KG1 (cell line): ENCODE measurements around the gene ADAMTS13.
"Not testable (repeated sequence)": the region's sequence is repeated elsewhere in the genome, so short reads cannot be mapped to it uniquely, and the experiment has no call there.

Experiments
- DNase-seq: peaks from one replicate; lab custom pipeline; 2025; lab: John Stamatoyannopoulos, UW

Gene ADAMTS13

DNA sequence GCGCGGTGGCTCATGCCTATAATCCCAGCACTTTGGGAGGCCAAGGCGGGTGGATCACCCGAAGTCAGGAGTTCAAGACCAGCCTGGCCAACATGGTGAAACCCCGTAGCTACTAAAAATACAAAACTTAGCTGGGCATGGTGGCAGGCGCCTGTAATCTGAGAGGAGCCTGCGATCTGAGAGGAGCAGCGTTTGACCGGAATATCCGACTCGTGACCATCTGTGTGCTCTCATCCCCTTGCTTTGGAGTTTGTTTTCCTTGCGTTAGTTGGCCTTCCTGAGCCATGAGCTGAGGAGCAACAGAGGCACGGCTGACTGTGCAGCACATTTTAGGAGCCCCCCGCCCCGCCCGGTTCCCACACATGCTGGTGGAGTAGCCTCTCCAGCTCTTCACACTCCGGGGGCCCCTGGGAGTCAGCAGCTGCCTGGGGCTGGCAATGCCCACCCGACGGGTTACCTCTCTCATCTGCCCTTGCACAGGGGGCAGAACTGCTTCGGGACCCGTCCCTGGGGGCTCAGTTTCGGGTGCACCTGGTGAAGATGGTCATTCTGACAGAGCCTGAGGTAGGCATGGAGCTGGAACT, 3.0 kb downstream of the ADAMTS13 start:
- no peak for DNase-seq

DNA sequence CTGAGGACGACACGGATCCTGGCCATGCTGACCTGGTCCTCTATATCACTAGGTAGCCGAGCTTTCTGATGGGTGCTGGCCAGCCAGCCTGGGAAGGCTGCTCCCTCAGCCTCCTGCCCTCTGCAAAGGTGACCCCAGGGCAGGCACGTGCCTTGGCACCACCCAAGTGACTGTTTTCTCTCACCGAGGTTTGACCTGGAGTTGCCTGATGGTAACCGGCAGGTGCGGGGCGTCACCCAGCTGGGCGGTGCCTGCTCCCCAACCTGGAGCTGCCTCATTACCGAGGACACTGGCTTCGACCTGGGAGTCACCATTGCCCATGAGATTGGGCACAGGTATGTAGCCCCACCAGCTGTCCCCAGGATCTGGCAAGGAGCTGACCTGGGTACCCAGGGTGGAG, 3.8 kb downstream of the ADAMTS13 start:
- no peak for DNase-seq

DNA sequence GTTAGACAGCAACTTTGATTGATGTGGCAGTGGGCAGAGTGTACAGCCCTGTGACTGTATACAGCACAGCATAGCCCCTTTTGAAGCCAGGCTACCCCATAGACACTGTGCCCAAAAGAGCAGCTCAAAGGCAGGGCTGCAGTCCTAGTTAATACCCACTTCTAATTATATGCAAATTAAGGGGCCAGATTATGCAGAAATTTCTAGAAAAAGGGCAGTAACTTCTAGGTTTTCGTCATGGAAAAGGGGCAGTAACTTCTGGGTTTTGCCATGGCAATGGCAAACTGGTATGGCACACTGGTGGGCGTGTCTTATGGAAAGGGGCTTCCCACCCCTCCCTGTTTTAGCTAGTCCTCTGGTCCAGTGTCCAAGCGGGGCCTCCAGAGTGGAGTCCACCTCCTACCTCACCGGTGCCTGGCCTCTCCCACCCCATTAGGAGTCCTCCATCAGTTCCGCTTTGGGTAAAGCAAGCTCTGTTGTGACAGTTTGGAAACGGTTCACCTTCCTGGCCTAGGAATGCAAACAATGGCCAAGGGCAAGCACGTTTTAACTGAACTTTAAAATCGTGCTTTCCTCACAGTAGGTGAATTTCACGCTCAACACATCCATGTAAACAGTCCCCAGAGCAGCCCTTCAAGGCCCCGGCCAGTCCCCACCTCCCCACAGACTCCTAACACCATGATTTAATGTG, 5.6 kb downstream of the ADAMTS13 start:
- DNase-seq, result no peak

DNA sequence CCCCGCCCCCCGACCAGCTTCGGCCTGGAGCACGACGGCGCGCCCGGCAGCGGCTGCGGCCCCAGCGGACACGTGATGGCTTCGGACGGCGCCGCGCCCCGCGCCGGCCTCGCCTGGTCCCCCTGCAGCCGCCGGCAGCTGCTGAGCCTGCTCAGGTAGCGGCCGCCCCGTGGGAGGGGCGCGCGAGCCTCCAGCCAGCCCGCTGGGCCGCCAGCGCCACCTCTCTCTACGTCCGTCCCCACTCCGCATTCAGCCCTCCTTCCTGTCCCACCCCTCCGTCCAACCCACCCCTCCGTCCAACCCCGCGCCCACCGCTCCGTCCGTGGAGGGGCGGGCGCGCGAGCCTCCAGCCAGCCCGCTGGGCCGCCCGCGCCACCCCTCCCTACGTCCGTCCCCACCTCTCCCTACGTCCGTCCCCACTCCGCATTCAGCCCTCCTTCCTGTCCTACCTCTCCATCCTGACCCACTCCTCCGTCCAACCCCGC, 6.5 kb downstream of the ADAMTS13 start:
- DNase-seq, result no peak

GRCh38 chr9:133429214-133429613, 7.0 kb downstream of the ADAMTS13 start:
- DNase-seq, result no peak

- DNase-seq, result no peak
Observed at GRCh38 chr9:133429641-133430161, 7.5 kb downstream of the ADAMTS13 start.

DNA sequence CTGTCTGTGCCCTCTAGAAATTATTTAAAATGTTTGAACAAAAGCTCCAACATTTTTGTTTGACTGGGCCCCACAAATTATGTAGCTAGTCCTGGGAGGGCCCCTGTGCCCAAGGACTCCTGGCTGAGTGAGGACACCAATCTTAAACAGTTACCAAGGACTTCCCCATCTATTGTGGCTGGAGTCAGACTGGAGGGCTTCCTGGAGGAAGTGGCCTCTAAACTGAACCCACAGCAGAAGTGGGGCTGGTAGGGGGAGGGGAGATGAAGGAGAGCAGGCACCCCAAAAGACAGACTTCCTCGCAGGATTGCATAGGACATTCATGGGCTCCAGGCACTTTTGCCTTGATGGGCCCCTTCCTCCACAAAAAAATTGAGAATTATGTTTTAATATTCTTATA, 8.1 kb downstream of the ADAMTS13 start:
- DNase-seq, result no peak

DNA sequence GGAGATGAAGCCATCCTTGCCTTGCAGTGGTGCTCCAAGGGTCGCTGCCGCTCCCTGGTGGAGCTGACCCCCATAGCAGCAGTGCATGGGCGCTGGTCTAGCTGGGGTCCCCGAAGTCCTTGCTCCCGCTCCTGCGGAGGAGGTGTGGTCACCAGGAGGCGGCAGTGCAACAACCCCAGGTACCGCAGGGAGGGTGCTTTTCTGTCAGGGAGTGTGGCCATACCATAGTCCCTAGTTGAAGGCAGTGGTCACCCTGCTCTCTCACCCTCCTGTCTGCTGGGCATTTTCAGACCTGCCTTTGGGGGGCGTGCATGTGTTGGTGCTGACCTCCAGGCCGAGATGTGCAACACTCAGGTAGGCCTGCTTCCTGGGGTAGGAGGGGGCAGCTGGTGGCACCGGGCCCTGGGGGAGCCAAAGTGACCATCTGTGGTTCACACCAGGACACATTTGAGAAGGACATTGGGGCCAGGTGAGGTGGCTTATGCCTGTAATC, 11.2 kb downstream of the ADAMTS13 start:
- DNase-seq, result no peak

DNA sequence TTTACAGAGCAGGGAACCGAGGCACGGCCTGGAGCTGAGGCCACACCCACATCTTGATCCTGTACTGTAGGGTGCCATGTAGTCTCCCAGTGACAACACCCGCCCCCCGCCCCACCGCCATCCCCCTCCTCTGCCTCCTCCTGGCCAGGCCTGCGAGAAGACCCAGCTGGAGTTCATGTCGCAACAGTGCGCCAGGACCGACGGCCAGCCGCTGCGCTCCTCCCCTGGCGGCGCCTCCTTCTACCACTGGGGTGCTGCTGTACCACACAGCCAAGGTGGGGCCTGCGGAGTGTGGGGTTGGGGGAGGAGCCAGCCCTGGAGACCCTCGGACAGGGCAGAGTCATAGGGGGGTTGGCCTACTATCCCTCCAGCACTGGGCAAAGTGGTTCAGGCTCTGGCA, 14.5 kb downstream of the ADAMTS13 start:
- no peak for DNase-seq

DNA sequence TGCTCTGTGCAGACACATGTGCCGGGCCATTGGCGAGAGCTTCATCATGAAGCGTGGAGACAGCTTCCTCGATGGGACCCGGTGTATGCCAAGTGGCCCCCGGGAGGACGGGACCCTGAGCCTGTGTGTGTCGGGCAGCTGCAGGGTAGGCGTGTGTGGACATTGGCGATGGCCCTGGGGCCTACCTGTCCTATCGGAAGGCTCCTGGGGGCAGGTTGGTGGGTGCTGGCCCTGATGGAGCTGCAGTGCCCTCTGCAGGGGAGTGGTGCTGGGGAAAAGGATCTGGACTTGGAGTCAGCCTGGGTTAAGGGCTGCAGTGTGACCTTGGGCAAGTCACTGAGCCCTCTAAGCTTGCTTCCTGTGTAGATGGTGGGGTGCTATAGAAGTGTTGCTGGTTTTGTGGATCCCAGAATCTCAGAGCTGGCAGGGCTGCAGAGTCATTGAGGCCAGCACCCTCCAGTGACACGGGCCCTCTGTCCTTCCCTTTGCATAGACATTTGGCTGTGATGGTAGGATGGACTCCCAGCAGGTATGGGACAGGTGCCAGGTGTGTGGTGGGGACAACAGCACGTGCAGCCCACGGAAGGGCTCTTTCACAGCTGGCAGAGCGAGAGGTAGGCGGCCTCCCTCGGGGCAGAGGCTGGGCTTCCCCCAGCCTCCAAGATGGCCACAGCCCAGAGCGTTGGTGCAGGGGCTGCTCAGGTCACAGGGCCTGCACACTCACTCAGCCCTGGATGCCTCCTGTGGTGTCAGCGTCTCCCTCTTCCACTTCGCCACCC, 15.8 kb downstream of the ADAMTS13 start:
- DNase-seq, result no peak

DNA sequence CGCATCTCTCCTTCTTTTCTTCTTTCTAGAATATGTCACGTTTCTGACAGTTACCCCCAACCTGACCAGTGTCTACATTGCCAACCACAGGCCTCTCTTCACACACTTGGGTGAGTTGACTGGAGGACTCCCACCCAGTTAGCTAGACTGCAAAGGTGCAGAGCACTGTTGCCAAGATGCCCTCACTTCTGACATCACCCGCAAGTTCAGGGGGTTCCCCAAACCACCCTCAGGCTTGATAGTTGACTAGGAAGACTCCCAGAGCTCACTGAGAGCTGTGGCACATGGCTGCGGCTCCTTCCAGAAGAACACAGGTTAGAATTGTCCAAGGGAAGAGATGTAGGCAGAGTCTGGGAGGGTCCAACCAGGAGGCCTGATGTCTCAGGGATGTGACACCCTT, 17.2 kb downstream of the ADAMTS13 start:
- no peak for DNase-seq

GRCh38 chr9:133440874-133441273, 18.7 kb downstream of the ADAMTS13 start:
- DNase-seq, result no peak

DNA sequence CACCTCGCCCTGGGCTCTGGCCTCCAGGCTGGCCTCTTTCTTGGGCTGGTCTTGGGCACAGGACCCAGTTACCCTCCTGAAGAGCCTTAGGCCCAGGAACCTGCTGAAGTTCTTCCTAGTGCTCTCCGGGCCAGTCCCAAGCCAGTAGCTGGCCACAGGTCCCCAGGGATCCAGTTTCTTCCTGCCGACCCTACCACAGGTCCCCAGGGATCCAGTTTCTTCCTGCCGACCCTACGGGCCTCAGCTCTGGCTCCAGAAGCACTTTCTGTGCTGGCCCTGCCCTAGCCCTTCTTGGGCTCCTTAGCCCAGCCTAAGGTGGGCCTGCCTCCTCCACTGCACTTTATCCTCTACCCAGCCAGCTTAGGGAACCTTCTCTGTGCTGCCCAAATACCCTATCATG, 19.4 kb downstream of the ADAMTS13 start:
- no peak for DNase-seq

DNA sequence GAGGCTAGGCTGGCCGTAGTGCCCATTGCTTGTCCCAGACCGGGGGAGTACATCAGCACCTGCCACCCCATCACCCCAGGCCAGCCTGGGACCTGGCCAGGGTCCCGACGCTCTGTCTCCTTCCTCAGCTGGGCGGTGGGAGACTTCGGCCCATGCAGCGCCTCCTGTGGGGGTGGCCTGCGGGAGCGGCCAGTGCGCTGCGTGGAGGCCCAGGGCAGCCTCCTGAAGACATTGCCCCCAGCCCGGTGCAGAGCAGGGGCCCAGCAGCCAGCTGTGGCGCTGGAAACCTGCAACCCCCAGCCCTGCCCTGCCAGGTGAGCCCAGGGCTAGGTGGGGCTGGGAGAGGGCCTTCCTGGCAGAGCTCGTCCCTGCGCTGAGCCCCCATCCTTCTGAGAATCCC, 21.1 kb downstream of the ADAMTS13 start:
- DNase-seq, result no peak

DNA sequence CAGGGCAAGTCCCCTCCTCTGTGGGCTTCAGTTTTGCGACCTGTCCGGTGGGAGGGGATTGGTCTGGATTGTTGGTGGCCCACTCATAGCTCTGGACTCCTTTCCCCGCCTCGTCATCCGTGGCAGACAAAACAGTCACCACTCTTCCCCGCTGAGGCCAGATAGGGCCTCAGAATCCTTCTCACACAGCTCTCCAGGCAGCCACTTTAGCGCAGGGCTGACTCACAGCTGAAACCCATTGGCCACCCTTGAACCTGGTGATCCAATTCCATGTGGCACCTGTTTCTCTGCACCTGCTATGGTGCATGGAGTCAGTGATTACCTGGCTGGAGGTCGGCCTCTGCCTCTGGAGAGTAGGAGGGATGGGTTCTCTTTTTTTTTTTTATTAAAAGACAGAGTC, 21.8 kb downstream of the ADAMTS13 start:
- DNase-seq, result no peak

DNA sequence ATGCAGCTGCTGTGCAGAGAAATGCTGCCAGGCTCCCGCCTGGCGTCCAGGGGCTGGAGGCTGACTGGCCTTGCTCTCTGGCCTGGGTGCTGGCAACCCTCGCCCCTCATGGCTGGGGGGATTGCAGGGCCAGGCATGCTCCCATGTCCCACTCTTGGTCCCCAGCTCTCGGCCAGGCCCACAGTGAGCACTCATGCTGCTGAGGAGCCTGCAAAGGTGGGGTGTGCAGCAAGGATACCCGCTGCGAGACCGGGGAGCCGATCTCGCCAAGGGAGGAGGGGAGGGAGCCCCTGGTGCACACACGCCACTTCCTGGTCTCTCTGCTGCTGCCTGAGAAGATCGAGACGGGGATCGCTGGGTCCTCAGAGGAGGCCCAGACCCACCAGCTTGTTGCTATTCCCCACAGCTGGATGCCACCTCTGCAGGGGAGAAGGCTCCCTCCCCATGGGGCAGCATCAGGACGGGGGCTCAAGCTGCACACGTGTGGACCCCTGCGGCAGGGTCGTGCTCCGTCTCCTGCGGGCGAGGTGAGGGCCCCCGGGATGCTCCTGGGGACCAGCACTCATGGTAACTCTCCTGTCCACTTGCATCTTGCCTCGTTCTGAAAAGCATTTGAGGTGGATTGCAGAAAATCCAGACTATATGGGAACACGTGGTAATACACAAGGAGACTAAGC, 23.3 kb downstream of the ADAMTS13 start:
- DNase-seq, result no peak

DNA sequence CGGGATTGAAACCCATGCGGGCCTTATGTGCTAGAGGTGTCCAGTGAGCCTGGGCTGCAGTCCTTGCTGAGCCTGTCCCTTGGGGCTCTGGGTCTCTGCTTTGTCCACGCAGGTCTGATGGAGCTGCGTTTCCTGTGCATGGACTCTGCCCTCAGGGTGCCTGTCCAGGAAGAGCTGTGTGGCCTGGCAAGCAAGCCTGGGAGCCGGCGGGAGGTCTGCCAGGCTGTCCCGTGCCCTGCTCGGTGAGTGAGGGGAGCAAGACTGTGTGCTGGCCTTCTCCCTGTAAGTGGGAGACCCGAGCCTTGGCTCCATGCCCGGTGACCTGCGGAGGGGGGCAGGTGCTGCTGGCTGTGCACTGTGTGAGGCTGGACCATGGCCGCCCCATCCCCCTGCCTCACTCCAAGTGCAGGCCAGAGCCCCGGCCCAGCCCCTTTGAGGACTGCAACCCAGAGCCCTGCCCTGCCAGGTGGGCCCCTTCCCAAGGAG, 26.4 kb downstream of the ADAMTS13 start:
- DNase-seq, result no peak

DNA sequence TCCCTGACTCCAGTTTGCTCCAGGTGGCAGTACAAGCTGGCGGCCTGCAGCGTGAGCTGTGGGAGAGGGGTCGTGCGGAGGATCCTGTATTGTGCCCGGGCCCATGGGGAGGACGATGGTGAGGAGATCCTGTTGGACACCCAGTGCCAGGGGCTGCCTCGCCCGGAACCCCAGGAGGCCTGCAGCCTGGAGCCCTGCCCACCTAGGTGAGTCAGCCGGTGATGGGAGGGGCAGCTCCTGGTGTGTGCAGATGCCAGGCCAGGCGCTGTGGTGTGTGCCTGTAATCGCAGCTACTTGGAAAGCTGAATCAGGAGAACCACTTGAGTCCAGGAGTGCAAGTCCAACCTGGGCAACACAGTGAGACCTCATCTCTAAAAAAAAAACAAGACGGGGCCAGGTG, 27.6 kb downstream of the ADAMTS13 start:
- no peak for DNase-seq

DNA sequence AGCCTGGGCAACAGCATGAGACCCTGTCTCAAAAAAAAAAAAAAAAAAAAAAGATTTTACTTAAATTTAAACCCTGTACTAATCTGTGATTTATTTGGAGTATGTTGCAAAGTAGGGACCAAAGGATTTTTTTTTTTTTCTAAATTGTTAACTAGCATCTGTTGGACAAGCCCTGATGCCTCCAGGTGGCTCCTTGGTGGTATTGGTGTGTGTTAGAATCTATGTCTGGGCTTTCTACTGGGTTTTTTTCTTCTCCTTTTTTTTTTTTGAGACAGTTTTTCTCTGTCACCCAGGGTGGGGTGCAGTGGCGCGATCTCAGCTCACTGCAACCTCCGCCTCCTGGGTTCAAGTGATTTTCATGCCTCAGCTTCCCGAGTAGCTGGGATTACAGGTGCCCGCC, 29.7 kb downstream of the ADAMTS13 start:
- DNase-seq, result not testable (repeated sequence)

- no peak for DNase-seq
Observed at GRCh38 chr9:133452562-133452961, 30.4 kb downstream of the ADAMTS13 start.

GRCh38 chr9:133453651-133454050, 31.5 kb downstream of the ADAMTS13 start:
- DNase-seq, result no peak

DNA sequence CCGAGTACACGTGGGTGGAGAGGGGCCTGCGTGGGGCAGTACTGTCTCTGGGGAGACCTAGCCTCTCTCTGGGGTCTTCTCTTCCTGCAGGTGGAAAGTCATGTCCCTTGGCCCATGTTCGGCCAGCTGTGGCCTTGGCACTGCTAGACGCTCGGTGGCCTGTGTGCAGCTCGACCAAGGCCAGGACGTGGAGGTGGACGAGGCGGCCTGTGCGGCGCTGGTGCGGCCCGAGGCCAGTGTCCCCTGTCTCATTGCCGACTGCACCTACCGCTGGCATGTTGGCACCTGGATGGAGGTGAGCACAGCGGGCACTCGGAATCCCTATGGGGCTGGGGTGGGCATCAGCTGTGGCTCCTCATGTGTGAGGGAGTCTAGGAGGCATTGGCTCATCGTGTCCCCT, 32.2 kb downstream of the ADAMTS13 start:
- no peak for DNase-seq
